Measurements from ENCODE around the gene NDUFAF5.
A peak's percentile ranks its signal among the peaks of the same experiment; 100 is the strongest.

The NDUFAF5 gene

DNA sequence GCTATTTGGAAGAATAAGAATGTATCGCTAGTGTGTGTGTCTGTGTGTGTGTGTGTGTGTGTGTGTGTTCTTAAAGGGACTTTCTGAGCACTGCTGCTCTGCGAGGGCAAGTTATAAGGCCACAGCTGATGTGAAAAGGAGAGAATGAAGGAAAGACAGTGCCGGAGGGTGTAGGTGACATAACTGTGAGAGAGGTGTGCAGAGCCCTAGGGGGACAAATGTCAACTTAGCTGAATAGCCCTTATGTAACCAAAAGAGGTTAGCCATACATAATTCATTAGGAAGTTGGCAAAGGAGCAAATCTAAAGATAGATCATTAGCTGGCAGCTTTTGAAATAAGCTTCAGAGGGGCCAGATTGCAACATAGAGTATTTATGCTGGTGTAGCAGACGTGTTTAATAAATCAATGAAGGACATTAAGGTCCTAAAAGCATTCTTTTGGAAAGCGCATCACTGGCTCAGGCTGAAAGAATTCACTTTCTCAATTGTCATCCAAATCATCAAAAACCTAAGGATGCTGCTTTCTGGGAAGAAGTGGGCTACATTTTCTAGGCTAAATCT, 81.0 kb downstream of the NDUFAF5 start:
- no peak overlapping the region for H3K4me3 ChIP-seq (ENCODE audit: low read depth, low read length)
- TF ChIP-seq POLR2A (IDR thresholded peaks at IDR 0.05; ENCODE audit: extremely low read depth, insufficient read length) (no peak), MYC (IDR thresholded peaks at IDR 0.05; ENCODE audit: low read depth, low read length) (no peak), CTCF (IDR thresholded peaks at IDR 0.05; ENCODE audit: low read depth, low read length) (no peak), MAX (IDR thresholded peaks at IDR 0.05; ENCODE audit: low read depth, low read length) (no peak)
- peak; percentile 39 for DNase-seq (ENCODE audit: low read depth)

DNA sequence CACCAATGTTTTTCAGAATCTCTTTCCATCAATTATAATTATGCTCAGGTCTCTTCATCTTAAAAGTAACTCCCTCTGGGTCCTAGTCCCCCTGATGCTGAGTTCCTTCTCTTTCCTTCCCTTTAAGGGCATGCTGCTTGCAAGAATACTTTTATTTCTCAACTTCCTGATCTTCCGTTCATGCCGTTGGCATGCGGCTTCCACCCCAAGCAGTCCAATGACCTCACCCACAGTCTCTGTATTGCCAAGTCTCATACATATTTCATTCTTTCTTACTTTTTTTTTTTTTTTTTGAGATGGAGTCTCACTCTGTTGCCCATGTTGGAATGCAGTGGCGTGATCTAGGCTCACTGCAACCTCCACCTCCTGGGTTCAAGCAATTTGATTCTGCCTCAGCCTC, 83.5 kb downstream of the NDUFAF5 start:
- DNase-seq (ENCODE audit: low read depth): peak; percentile 82
- TF ChIP-seq MYC (IDR thresholded peaks at IDR 0.05; ENCODE audit: low read depth, low read length) (no peak), MAX (IDR thresholded peaks at IDR 0.05; ENCODE audit: low read depth, low read length) (peak; percentile 74; the same call in 1 of the 2 replicates)
- H3K4me3 ChIP-seq (ENCODE audit: low read depth, low read length): no peak overlapping the region

DNA sequence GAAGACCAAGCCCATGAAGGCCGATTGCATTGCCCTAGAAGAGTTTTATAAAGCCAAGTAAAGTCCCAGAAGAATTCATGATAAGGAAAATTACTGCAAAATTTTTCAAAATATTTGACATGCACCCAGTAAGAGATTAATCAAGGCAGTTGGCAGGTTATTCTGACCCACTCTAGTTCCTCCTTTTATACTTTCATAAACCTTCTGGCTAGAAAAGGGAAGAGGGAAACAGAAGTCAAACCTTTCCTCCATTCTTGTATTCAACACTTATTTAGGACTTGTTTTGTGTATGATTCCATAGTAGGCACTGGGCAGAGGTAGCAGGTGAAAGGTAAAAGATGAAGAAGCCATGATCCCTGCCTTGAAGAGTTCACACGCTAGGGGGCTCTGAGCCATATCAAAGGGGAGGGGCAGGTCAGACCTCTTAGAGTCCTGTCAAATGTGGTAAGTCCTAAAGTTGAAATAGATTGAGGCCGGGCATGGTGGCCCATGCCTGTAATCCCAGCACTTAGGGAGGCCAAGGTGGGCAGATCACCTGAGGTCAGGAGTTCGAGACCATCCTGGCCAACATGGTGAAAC, 85.4 kb downstream of the NDUFAF5 start:
- H3K4me3 ChIP-seq (ENCODE audit: low read depth, low read length): no peak overlapping the region
- DNase-seq (ENCODE audit: low read depth): peak; percentile 30
- TF ChIP-seq MAX (IDR thresholded peaks at IDR 0.05; ENCODE audit: low read depth, low read length): no peak
- TF ChIP-seq POLR2A (IDR thresholded peaks at IDR 0.05; ENCODE audit: extremely low read depth, insufficient read length): no peak
- no peak for TF ChIP-seq MYC (IDR thresholded peaks at IDR 0.05; ENCODE audit: low read depth, low read length)
- no peak for TF ChIP-seq CTCF (IDR thresholded peaks at IDR 0.05; ENCODE audit: low read depth, low read length)

Data from NB4 (cell line).